OCI-LY7 (cell line): ENCODE measurements around the gene ARHGAP40.

Experiments
- EZH2phosphoT487 ChIP-seq: fragments of 200-600 bp; sonication (generic); IDR thresholded peaks from 2 replicates; pipeline ENCODE4 v1.6.1; 2018; ENCODE audit warnings: low read depth, borderline replicate concordance, mild to moderate bottlenecking, mixed run types, antibody characterized with exemption, low read length, moderate library complexity, mixed read lengths
- TF ChIP-seq, protein P1 (sequence below): fragments of 200-600 bp; sonication (generic); conservative IDR thresholded peaks from 2 replicates; pipeline ENCODE4 v1.5.1; 2014; ENCODE audit warnings: mild to moderate bottlenecking, antibody characterized with exemption, low read length, moderate library complexity, mixed read lengths

DNA sequence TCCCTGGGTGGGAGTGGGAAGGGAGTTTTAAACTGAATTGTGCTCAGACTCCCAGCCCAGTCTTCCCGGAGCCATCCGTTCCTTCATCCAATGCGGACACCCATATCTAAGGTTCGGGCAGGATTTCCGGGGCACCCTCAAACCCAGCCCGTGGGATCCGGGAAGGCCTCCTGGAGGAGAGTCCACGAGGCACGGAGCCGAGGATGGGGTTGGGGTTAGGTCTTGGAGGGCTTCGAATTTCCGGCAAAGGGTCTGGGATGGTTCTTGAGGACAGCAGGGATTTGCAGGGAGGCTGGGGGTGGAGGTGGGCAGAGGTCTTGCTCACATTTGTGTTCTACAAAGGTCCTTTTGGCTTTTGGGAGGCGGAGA lies 73.1 kb downstream of the ARHGAP40 start:
- TF ChIP-seq, protein P1, sequence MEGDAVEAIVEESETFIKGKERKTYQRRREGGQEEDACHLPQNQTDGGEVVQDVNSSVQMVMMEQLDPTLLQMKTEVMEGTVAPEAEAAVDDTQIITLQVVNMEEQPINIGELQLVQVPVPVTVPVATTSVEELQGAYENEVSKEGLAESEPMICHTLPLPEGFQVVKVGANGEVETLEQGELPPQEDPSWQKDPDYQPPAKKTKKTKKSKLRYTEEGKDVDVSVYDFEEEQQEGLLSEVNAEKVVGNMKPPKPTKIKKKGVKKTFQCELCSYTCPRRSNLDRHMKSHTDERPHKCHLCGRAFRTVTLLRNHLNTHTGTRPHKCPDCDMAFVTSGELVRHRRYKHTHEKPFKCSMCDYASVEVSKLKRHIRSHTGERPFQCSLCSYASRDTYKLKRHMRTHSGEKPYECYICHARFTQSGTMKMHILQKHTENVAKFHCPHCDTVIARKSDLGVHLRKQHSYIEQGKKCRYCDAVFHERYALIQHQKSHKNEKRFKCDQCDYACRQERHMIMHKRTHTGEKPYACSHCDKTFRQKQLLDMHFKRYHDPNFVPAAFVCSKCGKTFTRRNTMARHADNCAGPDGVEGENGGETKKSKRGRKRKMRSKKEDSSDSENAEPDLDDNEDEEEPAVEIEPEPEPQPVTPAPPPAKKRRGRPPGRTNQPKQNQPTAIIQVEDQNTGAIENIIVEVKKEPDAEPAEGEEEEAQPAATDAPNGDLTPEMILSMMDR = no peak
- no peak for TF ChIP-seq EZH2phosphoT487
